ENCODE results near the gene PDLIM5. TPM values are rescaled to one million over a fixed set of nuclear protein-coding genes. Genes with fewer than 3 reads are reported as not detected.

Gene PDLIM5
- total RNA-seq, 1 experiment from 2014 or later = 106 TPM

DNA sequence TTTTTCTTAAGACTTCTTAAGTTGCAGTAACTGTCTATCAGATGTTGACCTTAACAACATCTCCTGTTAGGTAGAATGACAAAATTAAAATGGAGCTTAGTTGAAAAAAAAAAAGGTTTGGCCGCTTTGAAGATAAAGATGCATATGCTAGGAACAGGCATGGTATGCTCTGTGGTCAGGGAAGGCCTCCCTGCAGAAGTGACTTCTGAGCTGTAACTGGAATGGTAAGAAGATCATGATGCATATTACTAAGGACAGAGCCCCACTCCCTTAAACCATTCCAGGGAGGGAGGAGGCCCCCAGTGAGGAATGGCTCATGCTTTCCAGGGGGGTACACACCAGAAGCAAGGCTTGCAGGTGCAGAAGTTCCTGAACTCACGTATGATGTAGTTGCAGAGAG is 43.7 kb downstream of the PDLIM5 start:
- Histone ChIP-seq H3K36me3 (ENCODE audit: control insufficient read depth, insufficient read depth, low read length) (no peaks in the 10 kb centered on the region), H3K4me1 (no peaks in the 10 kb centered on the region; the same call in 1 of the 2 replicates), H3K9me3 (no peaks in the 10 kb centered on the region), H3K27me3 (replicated peaks; ENCODE audit: control insufficient read depth, insufficient read depth, low read length) (no peaks in the 10 kb centered on the region), H3K4me3 (ENCODE audit: low read depth, low read length) (no peak overlapping the region)
- DNase-seq = no peak
- H3K9me3 Mint-ChIP-seq (ENCODE audit: unreplicated experiment) = no peaks in the 10 kb centered on the region
- CTCF ChIA-PET = no interaction called here
- H3K4me3 Mint-ChIP-seq (ENCODE audit: unreplicated experiment) = no peak overlapping the region
- H3K27me3 Mint-ChIP-seq (ENCODE audit: insufficient read depth, unreplicated experiment) = no peaks in the 10 kb centered on the region
- intact Hi-C loops (cut with micrococcal nuclease; ENCODE audit: unreplicated experiment) = no loop called here
- no peak for TF ChIP-seq CTCF (IDR thresholded peaks at IDR 0.05; ENCODE audit: insufficient read depth in 1 of 2, low read depth in 1 of 2, low read length in 1 of 2, severe bottlenecking in 1 of 2, unreplicated experiment in 1 of 2)
- peaks cover 4% of the 10 kb centered on the region for H3K36me3 Mint-ChIP-seq (ENCODE audit: insufficient read depth, unreplicated experiment)
- no TSS peak for BruUV-seq (replicated peaks)
- no peaks in the 10 kb centered on the region for H3K4me1 Mint-ChIP-seq (ENCODE audit: low read depth, unreplicated experiment)
- H3K27ac Mint-ChIP-seq (ENCODE audit: unreplicated experiment) = no peak overlapping the region
- POLR2A ChIA-PET = no interaction called here

- no TSS peak for BruUV-seq (replicated peaks)
- ChIA-PET POLR2A (no interaction called here), CTCF (no interaction called here)
- no peak overlapping the region for H3K4me3 Mint-ChIP-seq (ENCODE audit: unreplicated experiment)
- H3K4me3 ChIP-seq (ENCODE audit: low read depth, low read length) = no peak overlapping the region
- H3K4me1 ChIP-seq = no peaks in the 10 kb centered on the region
- no peaks in the 10 kb centered on the region for H3K36me3 ChIP-seq (ENCODE audit: control insufficient read depth, insufficient read depth, low read length)
- intact Hi-C loops (cut with micrococcal nuclease; ENCODE audit: unreplicated experiment) = no loop called here
- H3K9me3 ChIP-seq = no peaks in the 10 kb centered on the region
- TF ChIP-seq CTCF (IDR thresholded peaks at IDR 0.05; ENCODE audit: insufficient read depth in 1 of 2, low read depth in 1 of 2, low read length in 1 of 2, severe bottlenecking in 1 of 2, unreplicated experiment in 1 of 2) = no peak
- H3K27me3 Mint-ChIP-seq (ENCODE audit: insufficient read depth, unreplicated experiment) = no peaks in the 10 kb centered on the region
- peaks cover 15% of the 10 kb centered on the region for H3K36me3 Mint-ChIP-seq (ENCODE audit: insufficient read depth, unreplicated experiment)
- H3K9me3 Mint-ChIP-seq (ENCODE audit: unreplicated experiment) = no peaks in the 10 kb centered on the region
- no peaks in the 10 kb centered on the region for H3K27me3 ChIP-seq (replicated peaks; ENCODE audit: control insufficient read depth, insufficient read depth, low read length)
- H3K4me1 Mint-ChIP-seq (ENCODE audit: low read depth, unreplicated experiment) = peaks cover 6% of the 10 kb centered on the region
- no peak overlapping the region for H3K27ac Mint-ChIP-seq (ENCODE audit: unreplicated experiment)
- no peak for DNase-seq
Observed at GRCh38 chr4:94497690-94498089, 45.9 kb downstream of the PDLIM5 start.

DNA sequence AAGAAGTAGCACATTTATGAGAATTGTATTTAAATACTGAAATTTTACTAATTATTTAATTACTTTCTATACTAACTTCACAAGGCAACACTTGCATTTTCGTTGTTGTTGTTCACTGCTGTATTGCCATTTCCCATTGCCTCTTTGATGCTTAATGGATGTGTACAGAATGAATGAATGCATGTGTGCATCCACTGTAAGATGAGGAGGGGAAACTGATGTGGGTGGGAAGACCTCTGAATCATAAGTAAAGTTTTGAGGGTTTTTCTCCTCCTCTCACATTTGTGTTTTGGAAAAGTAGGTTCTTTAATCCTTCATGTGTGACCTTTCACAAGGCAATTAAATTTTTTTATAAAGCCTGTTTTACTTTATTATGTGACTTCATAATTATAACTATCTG is 46.8 kb downstream of the PDLIM5 start:
- DNase-seq = no peak
- intact Hi-C loops (cut with micrococcal nuclease; ENCODE audit: unreplicated experiment) = no loop called here
- POLR2A ChIA-PET = no interaction called here
- TF ChIP-seq CTCF (IDR thresholded peaks at IDR 0.05; ENCODE audit: insufficient read depth in 1 of 2, low read depth in 1 of 2, low read length in 1 of 2, severe bottlenecking in 1 of 2, unreplicated experiment in 1 of 2) = no peak
- H3K9me3 ChIP-seq = no peaks in the 10 kb centered on the region
- H3K4me1 Mint-ChIP-seq (ENCODE audit: low read depth, unreplicated experiment) = peaks cover 6% of the 10 kb centered on the region
- H3K27me3 Mint-ChIP-seq (ENCODE audit: insufficient read depth, unreplicated experiment) = no peaks in the 10 kb centered on the region
- no TSS peak for BruUV-seq (replicated peaks)
- no peak overlapping the region for H3K4me3 ChIP-seq (ENCODE audit: low read depth, low read length)
- H3K4me3 Mint-ChIP-seq (ENCODE audit: unreplicated experiment) = no peak overlapping the region
- no peaks in the 10 kb centered on the region for H3K36me3 ChIP-seq (ENCODE audit: control insufficient read depth, insufficient read depth, low read length)
- CTCF ChIA-PET = no interaction called here
- H3K4me1 ChIP-seq = no peaks in the 10 kb centered on the region
- no peaks in the 10 kb centered on the region for H3K9me3 Mint-ChIP-seq (ENCODE audit: unreplicated experiment)
- H3K27me3 ChIP-seq (replicated peaks; ENCODE audit: control insufficient read depth, insufficient read depth, low read length) = no peaks in the 10 kb centered on the region
- no peak overlapping the region for H3K27ac Mint-ChIP-seq (ENCODE audit: unreplicated experiment)
- H3K36me3 Mint-ChIP-seq (ENCODE audit: insufficient read depth, unreplicated experiment) = peaks cover 15% of the 10 kb centered on the region

Data from Caco-2 (cell line).